K562 (cell line): ENCODE data around the gene DMD. TPM values are rescaled to one million over a fixed set of nuclear protein-coding genes. Genes with fewer than 3 reads are reported as not detected.

Source experiments
- ATAC-seq: fragments of 200-7000 bp; cut with Tn5 transposase; 3 replicates; pipeline ENCODE4 v1.9.1; 2020; ENCODE audit warnings: moderate library complexity
- BruUV-seq: library from RNA; stranded (reverse); fragments of 400-500 nt; replicated peaks from 2 replicates; lab custom pipeline; 2021; lab: Mats Ljungman, UMichigan
- CTCF ChIA-PET: fragments of 300-600 bp; formaldehyde crosslinking; extraction: SDS; loops from one replicate; lab custom pipeline; 2021; ENCODE audit warnings: low intra/inter-chr PET ratio; lab: Yijun Ruan, JAX
- POLR2A ChIA-PET: fragments of 300-600, 350-650 bp; sonication (Branson Sonifier 250); formaldehyde crosslinking; extraction: SDS; loops from one replicate; lab custom pipeline; 2021; ENCODE audit warnings: antibody characterized with exemption, inconsistent platforms; lab: Yijun Ruan, JAX
- DNase-seq, 4 experiments: peaks; one replicate each; pipeline versions ENCODE4 v3.0.0 to v3.0.0-alpha.2; 2011 to 2018; ENCODE audit warnings: low spot score in 3 of 4, mixed read lengths in 3 of 4; ENCODE audit errors: extremely low read depth in 1 of 4
- FAIRE-seq: peaks from 2 replicates; lab custom pipeline; 2011; peaks lifted over from hg19 to GRCh38; lab: Jason Lieb, UNC
- H2AFZ ChIP-seq: 2 replicates; pipeline ENCODE4 v1.6.0; 2011; ENCODE audit warnings: low read depth, low read length, control low read depth, inconsistent platforms
- H3K27ac ChIP-seq: fragments of 200-600 bp; 3 replicates; pipeline ENCODE4 v1.8.0; 2011; ENCODE audit warnings: low read depth, mild to moderate bottlenecking, control low read depth, inconsistent platforms, low read length, moderate library complexity, mixed read lengths; ENCODE audit errors: extremely low read depth
- H3K27me3 ChIP-seq, 2 experiments: fragments of 300-600 bp in 1 of 2; 2 replicates in 1 of 2; 3 replicates in 1 of 2; pipeline versions ENCODE4 v1.6.0 to v1.8.0; 2011; ENCODE audit warnings: inconsistent platforms in 2 of 2, low read length in 2 of 2, mild to moderate bottlenecking in 1 of 2, mixed read lengths in 1 of 2, moderate library complexity in 1 of 2; ENCODE audit not compliant: control insufficient read depth in 2 of 2, insufficient read depth in 2 of 2
- H3K36me3 ChIP-seq: fragments of 300-600 bp; 3 replicates; pipeline ENCODE4 v1.8.0; 2011; ENCODE audit warnings: mild to moderate bottlenecking, low read length, inconsistent platforms; ENCODE audit not compliant: control insufficient read depth, insufficient read depth
- H3K4me1 ChIP-seq, 2 experiments: fragments of 200-600 bp in 1 of 2; replicated peaks in 1 of 2; 2 replicates in 1 of 2; 3 replicates in 1 of 2; pipeline versions ENCODE4 v1.5.1 to v1.8.0; 2011; ENCODE audit warnings: inconsistent platforms in 2 of 2, low read length in 2 of 2, mild to moderate bottlenecking in 1 of 2, mixed read lengths in 1 of 2, moderate library complexity in 1 of 2; ENCODE audit not compliant: control insufficient read depth in 2 of 2, insufficient read depth in 2 of 2
- H3K4me2 ChIP-seq: 2 replicates; pipeline ENCODE4 v1.6.1; 2011; ENCODE audit warnings: low read length, control low read depth, inconsistent platforms, mixed read lengths; ENCODE audit not compliant: insufficient read depth
- H3K4me3 ChIP-seq: fragments of 200-600 bp; sonication (generic), shearing (Covaris generic); 2 replicates; pipeline ENCODE4 v1.5.1; 2016; ENCODE audit warnings: control low read depth, inconsistent platforms
- H3K79me2 ChIP-seq: fragments of 200-600 bp; 3 replicates; pipeline ENCODE4 v1.8.0; 2011; ENCODE audit warnings: low read length, inconsistent platforms; ENCODE audit not compliant: control insufficient read depth, insufficient read depth
- H3K9ac ChIP-seq, 2 experiments: 2 replicates each; pipeline versions ENCODE4 v1.6.0 to v1.6.1; 2011; ENCODE audit warnings: low read depth in 2 of 2, low read length in 2 of 2, control low read depth in 1 of 2, inconsistent platforms in 1 of 2, mild to moderate bottlenecking in 1 of 2, mixed read lengths in 1 of 2; ENCODE audit not compliant: insufficient read depth in 1 of 2
- H3K9me1 ChIP-seq: one replicate; pipeline ENCODE4 v1.6.0; 2011; ENCODE audit warnings: inconsistent platforms, mild to moderate bottlenecking, low read length, moderate library complexity; ENCODE audit not compliant: control insufficient read depth, insufficient read depth
- H3K9me3 ChIP-seq: replicated peaks from 2 replicates; pipeline ENCODE4 v1.5.1; 2011; ENCODE audit warnings: low read depth, low read length, inconsistent platforms; ENCODE audit not compliant: control insufficient read depth, insufficient read depth
- H4K20me1 ChIP-seq: replicated peaks from 2 replicates; pipeline ENCODE4 v1.6.1; 2011; ENCODE audit warnings: low read length, inconsistent platforms, mixed read lengths; ENCODE audit not compliant: control insufficient read depth, insufficient read depth
- BMI1 ChIP-seq: fragments of 150-350 bp; IDR thresholded peaks from 2 replicates; pipeline ENCODE4 v1.6.1; 2014; ENCODE audit warnings: low read length
- CBX2 ChIP-seq: fragments of 200-600 bp; sonication (generic); IDR thresholded peaks from one replicate; pipeline ENCODE4 v1.6.1; 2012; ENCODE audit warnings: mild to moderate bottlenecking, low read length, inconsistent platforms; ENCODE audit not compliant: insufficient read depth, poor library complexity, severe bottlenecking
- NFIX ChIP-seq: fragments of 250-450 bp; sonication (Bioruptor Pico); IDR thresholded peaks from 2 replicates; pipeline ENCODE4 v1.4.0; 2020; ENCODE audit warnings: low read depth, mild to moderate bottlenecking, moderate library complexity
- POLR3G ChIP-seq: IDR thresholded peaks from 2 replicates; pipeline ENCODE4 v1.6.1; 2011; ENCODE audit not compliant: insufficient read length, insufficient replicate concordance; ENCODE audit errors: extremely low read depth
- SP1 ChIP-seq: sonication (generic); formaldehyde crosslinking; IDR thresholded peaks from 2 replicates; pipeline ENCODE4 v1.8.1; 2022; ENCODE audit warnings: mild to moderate bottlenecking, missing genetic modification reagents
- TRIM24 ChIP-seq, 2 experiments: fragments of 450-650 bp; IDR thresholded peaks; 2 replicates each; pipeline ENCODE4 v1.6.1; 2016
- YY1 ChIP-seq, 3 experiments: IDR thresholded peaks; 2 replicates each; pipeline ENCODE4 v1.6.1; 2011; ENCODE audit warnings: low read length in 2 of 3, mild to moderate bottlenecking in 2 of 3, moderate library complexity in 2 of 3, borderline replicate concordance in 1 of 3, control low read depth in 1 of 3, low read depth in 1 of 3; ENCODE audit not compliant: insufficient read depth in 3 of 3, insufficient replicate concordance in 2 of 3, control insufficient read depth in 1 of 3, insufficient read length in 1 of 3; ENCODE audit errors: extremely low read depth in 1 of 3
- ZBTB12 ChIP-seq: fragments of 250-450 bp; sonication (Bioruptor Pico); IDR thresholded peaks from 2 replicates; pipeline ENCODE4 v1.4.0; 2020
- ZC3H4 ChIP-seq: sonication (generic); formaldehyde crosslinking; IDR thresholded peaks from 2 replicates; pipeline ENCODE4 v1.9.0; 2021; ENCODE audit warnings: missing genetic modification reagents, borderline replicate concordance
- ZNF76 ChIP-seq: fragments of 250-450 bp; sonication (Bioruptor Pico); IDR thresholded peaks from 2 replicates; pipeline ENCODE4 v1.4.0; 2020; ENCODE audit warnings: mild to moderate bottlenecking, moderate library complexity, borderline replicate concordance
- WGBS: fragments of 100-300 bp; shearing (Covaris generic); methylation state at CpG from one replicate; pipeline ENCODE4 v1.1.6; 2016; ENCODE audit warnings: low coverage, mixed read lengths; ENCODE audit not compliant: insufficient coverage; ENCODE audit errors: missing lambda C conversion rate; 5-methylcytosine and 5-hydroxymethylcytosine counted together
- in situ Hi-C: fragments of 300-500 bp; cut with MboI; formaldehyde crosslinking; loops from 4 replicates; pipeline ENCODE4 v1.15.0; 2018; ENCODE audit warnings: inconsistent platforms, mixed read lengths
- intact Hi-C: fragments of 100-400 bp; cut with micrococcal nuclease; formaldehyde crosslinking; loops from 2 replicates; pipeline ENCODE4 v1.14.2; 2022
- polyA plus RNA-seq, 8 experiments: library from polyadenylated mRNA; depleted of rRNA in 4 of 8; stranded (reverse) in 5 of 8; unstranded in 3 of 8; fragments of >200 nt; fragmentation: Nextera tagmentation in 2 of 8; fragmentation: Illumina TruSeq in 1 of 8; extraction: Ambion mirVana in 2 of 8; extraction: Trizol in 1 of 8; gene quantifications; 2 replicates each; pipeline versions ENCODE4 v1.2.1 to v1.2.3, GENCODE V29; 2011 to 2014; ENCODE audit warnings: inconsistent platforms in 1 of 8, missing spikeins in 1 of 8
- total RNA-seq, 7 experiments: library from RNA; depleted of rRNA in 6 of 7; stranded (reverse); fragments of >200 nt in 6 of 7; fragmentation: Illumina TruSeq in 2 of 7; extraction: Trizol in 2 of 7; gene quantifications; 2 replicates each; pipeline versions ENCODE4 v1.2.1 to v1.2.3, GENCODE V29; 2011 to 2021; ENCODE audit warnings: low replicate concordance in 1 of 7
- TF ChIP-seq, protein P1 (sequence below): IDR thresholded peaks from 2 replicates; pipeline ENCODE4 v1.6.1; 2011; ENCODE audit warnings: borderline replicate concordance, low read depth, mild to moderate bottlenecking, moderate library complexity, low read length; ENCODE audit not compliant: insufficient read depth, poor library complexity, severe bottlenecking

DMD gene
- total and polyA plus RNA-seq, 9 of the 15 experiments (the other 6 are each of a cell fraction or from before 2014, with no cell fraction given), result 3.8 to 20.4 (median 11.4) TPM

DNA sequence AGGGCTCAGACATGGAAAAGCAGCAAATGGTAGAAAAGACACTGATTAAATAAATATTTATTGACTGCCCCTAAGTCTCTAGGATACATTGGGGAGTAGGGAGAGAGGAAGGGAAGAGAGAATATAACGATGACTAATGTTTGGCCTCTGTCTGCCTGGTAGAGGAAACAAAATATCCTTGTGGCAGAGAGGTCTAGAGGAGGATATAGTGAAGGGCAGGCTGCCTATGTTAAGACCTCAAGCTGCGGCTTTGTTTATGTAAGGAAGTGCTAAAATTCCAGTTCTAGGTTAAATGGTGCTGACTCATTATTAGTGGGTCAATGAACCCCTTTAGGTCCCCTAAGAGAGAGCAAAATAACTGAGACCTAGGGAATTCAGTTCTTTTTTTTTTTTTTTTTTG lies 1712.2 kb downstream of the DMD start:
- H4K20me1 ChIP-seq, result no peaks in the 10 kb centered on the region
- no TSS peak for BruUV-seq
- H3K27me3 ChIP-seq, result no peaks in the 10 kb centered on the region
- H3K4me1 ChIP-seq, result no peaks in the 10 kb centered on the region
- no peak for FAIRE-seq
- no peak overlapping the region for H2AFZ ChIP-seq
- no peaks in the 10 kb centered on the region for H3K9me1 ChIP-seq
- no peaks in the 10 kb centered on the region for H3K9me3 ChIP-seq
- in situ Hi-C loops, result no loop called here
- ChIA-PET POLR2A (no interaction called here), CTCF (no interaction called here)
- H3K9ac ChIP-seq, result no peak overlapping the region
- no peak overlapping the region for H3K4me2 ChIP-seq
- no peak for DNase-seq
- 0 out of 3 replicates have a peak, but pooled peaks cover 2% of the 10 kb centered on the region for H3K36me3 ChIP-seq
- 70% methylated on average over 1 of the region's 2 CpGs for WGBS
- no peak overlapping the region for H3K4me3 ChIP-seq
- intact Hi-C loops, result no loop called here
- ATAC-seq, result no peak
- H3K27ac ChIP-seq, result no peak overlapping the region
- no peaks in the 10 kb centered on the region for H3K79me2 ChIP-seq
- no peak for TF ChIP-seq BMI1
- no peak for TF ChIP-seq ZNF76
- TF ChIP-seq YY1 (IDR thresholded peaks at IDR 0.05; ENCODE audit: borderline replicate concordance in 1 of 3, control insufficient read depth in 1 of 3, extremely low read depth in 1 of 3, insufficient read depth in 3 of 3, insufficient read length in 1 of 3, insufficient replicate concordance in 2 of 3, low read depth in 1 of 3, low read length in 2 of 3), result no peak
- TF ChIP-seq, protein P1, sequence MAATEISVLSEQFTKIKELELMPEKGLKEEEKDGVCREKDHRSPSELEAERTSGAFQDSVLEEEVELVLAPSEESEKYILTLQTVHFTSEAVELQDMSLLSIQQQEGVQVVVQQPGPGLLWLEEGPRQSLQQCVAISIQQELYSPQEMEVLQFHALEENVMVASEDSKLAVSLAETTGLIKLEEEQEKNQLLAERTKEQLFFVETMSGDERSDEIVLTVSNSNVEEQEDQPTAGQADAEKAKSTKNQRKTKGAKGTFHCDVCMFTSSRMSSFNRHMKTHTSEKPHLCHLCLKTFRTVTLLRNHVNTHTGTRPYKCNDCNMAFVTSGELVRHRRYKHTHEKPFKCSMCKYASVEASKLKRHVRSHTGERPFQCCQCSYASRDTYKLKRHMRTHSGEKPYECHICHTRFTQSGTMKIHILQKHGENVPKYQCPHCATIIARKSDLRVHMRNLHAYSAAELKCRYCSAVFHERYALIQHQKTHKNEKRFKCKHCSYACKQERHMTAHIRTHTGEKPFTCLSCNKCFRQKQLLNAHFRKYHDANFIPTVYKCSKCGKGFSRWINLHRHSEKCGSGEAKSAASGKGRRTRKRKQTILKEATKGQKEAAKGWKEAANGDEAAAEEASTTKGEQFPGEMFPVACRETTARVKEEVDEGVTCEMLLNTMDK, result no peak
- TF ChIP-seq CBX2, result no peak
- no peak for TF ChIP-seq SP1
- TF ChIP-seq POLR3G, result no peak
- no peak for TF ChIP-seq TRIM24 (IDR thresholded peaks at IDR 0.05)
- no peak for TF ChIP-seq ZC3H4 (CRISPR knock-in tag)
- no peak for TF ChIP-seq ZBTB12 (CRISPR knock-in tag)
- TF ChIP-seq NFIX (CRISPR knock-in tag), result no peak
